Measurements from ENCODE around the gene SDF4.

The SDF4 gene

DNA sequence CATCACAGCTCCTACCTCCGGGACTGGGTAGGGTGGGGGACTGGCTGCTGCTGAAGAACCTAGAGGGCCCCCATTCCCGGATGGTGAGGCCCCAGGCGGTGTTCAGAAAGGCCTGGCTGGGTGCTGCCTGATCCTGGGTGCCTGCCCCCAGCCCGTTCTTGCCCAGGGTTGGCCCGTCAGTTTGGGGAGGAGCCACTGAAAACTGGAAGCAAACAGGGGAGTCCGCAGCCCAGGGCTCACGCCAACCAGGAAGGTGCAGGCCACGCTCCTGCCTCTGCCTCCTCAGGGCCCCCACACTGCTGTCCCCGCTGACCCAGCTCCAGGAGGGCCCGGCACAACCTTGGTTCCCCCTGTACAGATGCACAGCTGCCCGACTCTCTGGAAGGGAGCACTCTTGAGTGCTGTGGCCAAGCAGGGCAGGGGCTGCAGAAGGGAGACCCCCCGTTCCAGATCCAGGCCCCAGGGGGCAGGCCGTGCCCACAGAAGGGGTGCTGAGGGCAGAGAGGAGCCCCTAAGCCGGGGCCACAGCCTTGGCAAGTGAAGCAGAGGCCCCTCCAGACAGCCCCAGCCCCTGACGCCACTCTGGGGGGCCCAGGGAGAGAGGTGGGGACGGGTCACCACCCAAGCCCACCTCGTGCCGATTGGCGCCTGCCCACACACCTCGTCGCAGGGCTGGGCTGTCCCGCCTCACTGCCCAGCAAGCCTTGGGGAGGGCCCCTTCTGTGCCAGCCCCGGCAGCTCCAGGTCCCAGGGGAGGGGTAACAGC is 9.2 kb upstream of the SDF4 start:
- no peak for DNase-seq

GRCh38 chr1:1240348-1240732 is 8.5 kb upstream of the SDF4 start:
- no peak for DNase-seq

DNA sequence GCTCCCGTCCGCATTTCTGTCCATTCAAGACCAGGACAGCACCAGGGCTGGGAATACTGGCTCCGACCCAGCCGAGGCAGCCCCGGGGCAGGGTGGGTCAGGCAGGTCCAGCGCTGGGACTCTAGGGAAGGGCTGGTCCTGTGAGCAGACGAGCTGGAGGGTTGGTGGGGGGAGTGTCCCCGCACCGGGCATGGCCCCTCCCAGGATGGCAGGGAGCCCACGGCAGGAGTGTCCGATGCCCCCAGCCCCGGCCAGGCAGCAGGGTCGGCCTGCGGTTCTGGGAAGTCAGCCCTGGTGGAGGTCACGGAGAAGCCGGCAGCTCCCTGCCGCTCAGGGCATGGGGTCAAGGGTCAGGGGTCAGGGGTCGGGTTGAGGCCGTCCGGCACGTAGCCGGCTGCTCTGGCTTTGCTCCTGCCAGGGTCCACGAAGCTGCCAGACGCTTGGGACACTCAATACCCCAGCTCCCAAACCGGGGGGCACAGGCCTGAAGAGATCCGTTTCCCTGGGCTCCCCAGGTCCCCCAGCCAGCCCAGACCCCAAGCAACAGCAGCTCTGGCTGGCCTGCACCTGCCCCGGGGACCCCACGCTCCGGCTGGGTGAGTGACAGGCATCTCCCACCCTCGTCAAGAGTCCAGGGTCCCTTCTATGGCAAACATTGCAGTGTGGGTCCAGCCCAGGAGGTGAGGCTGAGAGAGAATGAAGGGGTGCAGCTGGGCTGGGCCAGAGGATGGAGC is 8.0 kb upstream of the SDF4 start:
- no peak for DNase-seq

DNA sequence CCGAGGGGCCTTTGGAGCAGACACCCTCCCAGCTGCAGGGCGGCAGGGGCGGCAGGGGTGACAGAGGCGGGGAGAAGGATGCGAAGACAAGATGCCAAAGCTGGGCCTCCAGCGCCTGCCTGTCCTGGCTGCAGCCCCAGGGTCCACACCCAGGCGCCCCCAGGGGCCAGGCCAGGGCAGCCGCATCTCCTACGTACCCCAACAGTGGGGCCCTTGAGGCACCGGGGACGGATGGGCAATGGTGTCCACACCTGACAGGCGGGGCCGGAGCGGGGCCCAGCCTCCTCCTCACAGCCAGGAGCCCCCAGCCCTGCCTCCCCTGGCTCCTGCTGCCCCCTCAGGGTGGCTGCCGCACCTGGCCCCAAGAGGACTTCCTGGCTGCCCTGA is 7.4 kb upstream of the SDF4 start:
- DNase-seq, result no peak

DNA sequence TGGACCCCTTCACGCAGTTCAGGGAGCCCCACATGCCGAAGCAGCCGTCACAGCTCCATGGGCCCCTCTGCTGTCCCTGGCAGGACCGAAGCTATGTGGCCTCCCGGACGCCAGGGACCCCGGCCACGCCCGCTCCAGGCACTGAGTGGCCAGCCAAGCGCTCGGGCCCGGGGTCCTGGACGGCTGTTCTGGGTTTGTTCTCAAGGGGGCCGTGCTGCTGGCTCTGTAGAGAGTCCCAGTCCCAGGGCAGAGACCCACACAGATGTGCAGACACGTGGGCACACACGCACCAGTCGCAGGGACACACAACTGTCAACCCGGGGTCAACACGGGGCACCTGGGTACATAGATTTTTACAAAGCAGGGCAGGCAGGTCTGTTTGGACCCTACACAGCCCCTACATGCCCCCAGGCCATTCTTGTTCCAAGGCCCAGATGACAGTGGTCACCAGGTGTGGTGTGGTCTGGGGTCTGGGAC is 6.9 kb upstream of the SDF4 start:
- no peak for DNase-seq

GRCh38 chr1:1237874-1238701 is 6.3 kb upstream of the SDF4 start:
- DNase-seq, result no peak

DNA sequence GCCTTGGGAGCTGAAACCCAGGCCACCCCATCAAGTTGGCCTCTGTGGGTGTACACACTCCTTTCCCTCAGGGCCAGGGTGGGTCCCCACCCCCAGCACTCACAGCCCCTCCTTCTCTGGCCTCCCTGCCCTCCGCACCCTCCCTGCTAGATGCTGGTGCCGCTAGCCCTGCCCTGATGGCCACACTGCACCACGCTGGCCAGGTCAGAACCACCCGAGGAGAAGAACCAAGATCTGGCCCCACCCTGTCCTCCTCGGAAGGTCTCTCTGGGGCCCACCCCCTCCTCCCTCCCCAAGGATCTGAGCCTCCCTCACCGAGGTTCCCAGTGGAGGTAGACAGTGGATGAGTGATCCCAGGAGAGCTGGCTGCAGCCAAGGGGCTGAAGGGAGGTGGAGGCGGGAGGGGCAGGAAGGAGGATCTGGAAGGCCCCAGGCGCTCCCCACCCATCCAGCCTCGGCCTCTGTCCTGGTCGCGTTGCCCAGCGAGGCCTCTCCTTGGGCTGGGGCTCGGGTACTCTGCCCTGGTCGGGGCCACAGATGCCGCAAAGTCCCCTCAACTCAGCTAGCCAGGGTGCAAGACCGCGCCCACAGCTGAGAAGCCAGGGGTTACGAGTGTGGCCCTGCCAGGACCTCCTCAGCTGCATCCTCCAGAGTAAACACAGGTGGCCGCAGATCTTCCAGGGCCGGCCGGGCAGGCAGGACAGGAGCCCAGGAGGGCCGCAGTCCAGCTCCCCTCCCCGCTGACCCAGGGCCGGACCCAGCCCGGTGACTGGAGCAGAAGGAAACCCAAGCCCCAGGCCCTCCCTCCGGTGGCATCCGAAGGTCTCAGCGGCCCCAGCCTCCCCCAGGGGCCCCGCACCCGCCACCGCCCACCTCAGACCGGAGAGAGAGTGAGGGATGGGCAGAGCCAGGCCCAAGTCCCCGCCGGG is 5.4 kb upstream of the SDF4 start:
- DNase-seq, result no peak

DNA sequence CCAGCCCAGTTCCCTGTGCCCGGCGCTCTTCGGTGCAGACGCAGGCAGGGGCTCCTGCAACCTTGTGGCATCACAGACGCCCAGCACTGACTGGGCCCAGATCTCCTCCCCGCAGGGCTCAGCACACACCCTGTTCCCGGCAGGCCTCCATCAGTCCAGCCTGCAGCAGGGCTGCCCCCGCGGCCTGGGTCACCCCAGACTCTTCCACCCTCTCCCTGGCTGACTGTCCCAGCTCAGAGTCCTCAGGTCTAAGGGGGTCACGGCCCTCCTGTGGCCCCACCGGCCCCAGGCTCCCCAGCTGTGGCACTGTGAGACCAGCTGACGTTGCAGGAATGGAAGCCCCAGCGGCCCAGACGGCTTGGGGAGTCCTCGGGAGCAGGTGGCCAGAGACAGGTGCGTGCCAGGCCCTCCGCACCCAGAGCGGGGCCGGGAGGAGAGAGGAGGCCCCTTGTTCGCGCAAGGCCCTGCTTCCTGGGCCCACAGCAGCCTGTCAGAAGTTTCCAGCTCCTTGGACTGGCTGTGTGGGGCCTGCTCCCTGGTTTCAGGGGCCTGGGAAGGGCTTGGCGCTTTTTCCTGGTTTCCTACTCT is 4.5 kb upstream of the SDF4 start:
- DNase-seq, result no peak

- no peak for DNase-seq
Observed at GRCh38 chr1:1235016-1235744, 3.4 kb upstream of the SDF4 start.

DNA sequence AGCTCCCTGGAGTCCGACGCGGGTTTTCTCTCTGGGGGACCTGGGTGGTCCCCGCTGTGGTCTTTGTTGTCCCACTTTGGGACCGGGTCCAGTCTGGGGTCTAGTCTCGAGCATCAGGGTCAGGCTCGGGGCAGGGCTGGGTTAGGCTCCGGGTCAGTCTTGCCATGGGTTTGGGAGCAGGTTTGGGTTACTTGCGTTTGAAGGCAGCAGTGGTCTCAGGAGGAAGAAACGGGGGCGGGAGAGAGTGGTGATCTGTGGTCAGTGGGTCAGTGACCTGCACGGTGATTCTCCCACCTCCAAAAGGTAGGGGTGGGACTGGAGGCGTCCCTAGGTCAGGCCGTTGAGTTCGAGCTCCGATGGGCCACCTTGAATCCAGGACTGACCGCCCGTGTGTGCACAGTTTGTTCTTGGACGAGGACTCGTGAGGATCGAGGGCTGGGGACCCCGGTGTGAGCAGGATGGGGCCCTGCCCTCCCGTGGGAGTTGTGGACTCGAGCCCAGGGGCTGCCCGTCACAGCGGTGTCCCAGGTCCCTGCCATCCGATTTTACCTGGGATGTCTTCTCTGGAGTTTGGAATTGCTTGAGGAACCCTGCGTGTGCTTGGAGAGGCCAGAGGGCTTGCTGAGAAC is 2.5 kb upstream of the SDF4 start:
- DNase-seq, result no peak

DNA sequence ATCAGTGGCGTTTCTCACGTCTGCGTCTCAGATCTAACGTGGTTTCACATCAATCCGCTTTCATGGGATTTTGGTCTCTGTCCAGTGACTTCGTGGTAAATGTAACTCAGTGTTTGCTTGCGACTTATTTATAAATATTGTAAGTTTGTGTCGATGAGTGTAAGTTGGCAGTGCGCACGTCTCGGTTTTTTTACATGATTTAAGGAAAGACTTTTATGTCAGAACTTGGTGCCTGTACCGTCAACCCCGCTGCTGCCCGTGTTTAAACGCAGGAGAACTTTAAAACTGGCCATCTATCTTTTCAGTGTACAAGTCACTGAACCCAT is 1.7 kb upstream of the SDF4 start:
- no peak for DNase-seq

DNA sequence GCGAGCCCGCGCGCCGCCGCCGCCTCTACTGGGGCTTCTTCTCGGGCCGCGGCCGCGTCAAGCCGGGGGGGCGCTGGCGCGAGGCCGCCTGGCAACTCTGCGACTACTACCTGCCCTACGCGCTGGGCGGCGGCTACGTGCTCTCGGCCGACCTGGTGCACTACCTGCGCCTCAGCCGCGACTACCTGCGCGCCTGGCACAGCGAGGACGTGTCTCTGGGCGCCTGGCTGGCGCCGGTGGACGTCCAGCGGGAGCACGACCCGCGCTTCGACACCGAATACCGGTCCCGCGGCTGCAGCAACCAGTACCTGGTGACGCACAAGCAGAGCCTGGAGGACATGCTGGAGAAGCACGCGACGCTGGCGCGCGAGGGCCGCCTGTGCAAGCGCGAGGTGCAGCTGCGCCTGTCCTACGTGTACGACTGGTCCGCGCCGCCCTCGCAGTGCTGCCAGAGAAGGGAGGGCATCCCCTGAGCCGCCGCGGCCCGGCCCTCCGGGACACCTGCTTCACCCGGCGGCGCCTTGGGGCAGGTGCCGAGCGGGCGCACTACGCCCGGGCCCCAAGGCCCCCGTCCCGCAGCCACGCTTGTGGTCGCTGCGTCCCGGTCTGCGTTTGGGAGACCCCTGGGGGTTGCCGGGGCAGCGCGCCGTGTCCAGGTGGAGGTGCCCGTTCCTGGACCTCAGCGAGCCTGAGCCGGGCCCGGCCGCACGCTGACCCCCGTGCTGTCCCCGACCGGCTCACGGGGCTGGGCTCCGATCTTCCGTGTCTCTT is 1.2 kb upstream of the SDF4 start:
- DNase-seq, result no peak

- no peak for DNase-seq
Observed at GRCh38 chr1:1232208-1232795, 501 bp upstream of the SDF4 start, which contains the start of gene B3GALT6. B3GALT6 (plus strand) TSS chr1:1232237; CDS start chr1:1232279, 42 bp downstream.

- DNase-seq, result peak in 1 of 2 experiments; percentile 36
Observed at GRCh38 chr1:1230656-1231399, 973 bp downstream of the SDF4 start.

GRCh38 chr1:1229770-1230169 is 2.0 kb downstream of the SDF4 start:
- DNase-seq, result no peak

DNA sequence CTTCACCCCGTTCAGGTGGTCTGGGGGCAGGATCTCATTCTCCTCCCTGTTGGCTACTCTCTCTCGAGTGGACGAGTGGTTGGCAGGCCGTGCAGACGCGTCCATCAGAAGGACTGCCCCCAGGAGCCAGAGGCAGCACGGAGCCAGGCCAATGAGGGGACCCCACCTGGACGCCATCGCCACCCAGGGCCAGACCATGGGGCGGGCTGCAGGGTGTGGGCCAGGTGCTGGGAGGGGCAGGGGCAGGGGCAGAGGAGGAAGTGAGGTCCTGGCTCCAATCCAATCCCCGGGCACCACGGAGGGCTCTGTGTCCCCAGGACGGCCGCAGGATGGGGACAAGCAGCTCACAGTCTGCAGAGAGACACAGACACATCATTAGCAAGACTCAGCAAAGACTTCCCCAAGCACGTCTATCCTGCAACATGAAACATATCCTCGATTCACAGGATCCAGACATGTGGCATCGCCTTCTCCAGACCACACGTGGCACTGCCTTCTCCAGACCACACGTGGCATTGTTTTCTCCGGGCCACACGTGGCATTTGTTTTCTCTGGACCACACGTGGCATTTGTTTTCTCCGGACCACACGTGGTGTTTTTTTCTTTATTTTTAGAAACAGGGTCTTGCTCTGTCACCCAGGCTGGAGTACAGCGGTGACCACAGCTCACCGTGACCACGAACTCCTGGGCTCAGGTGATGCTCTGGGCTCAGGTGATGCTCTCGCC is 3.0 kb downstream of the SDF4 start:
- DNase-seq, result no peak

- DNase-seq, result no peak
Observed at GRCh38 chr1:1228187-1228586, 3.6 kb downstream of the SDF4 start.

GRCh38 chr1:1227386-1227785 is 4.4 kb downstream of the SDF4 start:
- DNase-seq, result no peak

Measured in activated CD4-positive, alpha-beta T cell treated with anti-CD3 and anti-CD28 coated beads, Interleukin-2, amount 50 U/mL, for 48 hours (primary cell).